Measurements from ENCODE around the gene ULBP1. TPM values are rescaled to one million over a fixed set of nuclear protein-coding genes. Genes with fewer than 3 reads are reported as not detected.
"Not testable (repeated sequence)": the region's sequence is repeated elsewhere in the genome, so short reads cannot be mapped to it uniquely, and the experiment has no call there.

ULBP1 gene
- total RNA-seq, 1 donor: 1.7 TPM

DNA sequence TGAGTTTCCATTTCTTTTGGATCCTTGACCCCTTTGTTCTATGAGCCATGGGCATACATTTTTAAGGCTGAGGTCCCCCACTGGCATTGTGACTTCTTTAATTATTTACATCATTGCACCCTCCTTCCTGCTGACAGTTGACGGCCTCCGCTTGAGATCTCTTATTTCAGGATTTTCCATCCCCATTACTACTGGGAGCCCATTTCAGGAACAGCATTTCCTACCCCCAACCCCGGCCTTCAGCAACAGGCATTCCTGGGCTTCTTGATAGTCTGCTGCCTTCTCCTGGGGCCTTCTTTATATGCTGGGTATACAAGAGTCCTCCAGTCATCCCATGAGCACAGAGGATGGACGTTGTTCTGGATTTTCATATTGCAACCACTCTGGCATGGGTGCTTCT is 3.8 kb downstream of the ULBP1 start:
- TF ChIP-seq, protein P1, sequence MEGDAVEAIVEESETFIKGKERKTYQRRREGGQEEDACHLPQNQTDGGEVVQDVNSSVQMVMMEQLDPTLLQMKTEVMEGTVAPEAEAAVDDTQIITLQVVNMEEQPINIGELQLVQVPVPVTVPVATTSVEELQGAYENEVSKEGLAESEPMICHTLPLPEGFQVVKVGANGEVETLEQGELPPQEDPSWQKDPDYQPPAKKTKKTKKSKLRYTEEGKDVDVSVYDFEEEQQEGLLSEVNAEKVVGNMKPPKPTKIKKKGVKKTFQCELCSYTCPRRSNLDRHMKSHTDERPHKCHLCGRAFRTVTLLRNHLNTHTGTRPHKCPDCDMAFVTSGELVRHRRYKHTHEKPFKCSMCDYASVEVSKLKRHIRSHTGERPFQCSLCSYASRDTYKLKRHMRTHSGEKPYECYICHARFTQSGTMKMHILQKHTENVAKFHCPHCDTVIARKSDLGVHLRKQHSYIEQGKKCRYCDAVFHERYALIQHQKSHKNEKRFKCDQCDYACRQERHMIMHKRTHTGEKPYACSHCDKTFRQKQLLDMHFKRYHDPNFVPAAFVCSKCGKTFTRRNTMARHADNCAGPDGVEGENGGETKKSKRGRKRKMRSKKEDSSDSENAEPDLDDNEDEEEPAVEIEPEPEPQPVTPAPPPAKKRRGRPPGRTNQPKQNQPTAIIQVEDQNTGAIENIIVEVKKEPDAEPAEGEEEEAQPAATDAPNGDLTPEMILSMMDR (IDR thresholded peaks at IDR 0.05; ENCODE audit: insufficient read depth, low read length): no peak
- DNase-seq (ENCODE audit: low read depth): no peak
- no peak overlapping the region for H3K4me3 ChIP-seq (ENCODE audit: low read depth, low read length)

DNA sequence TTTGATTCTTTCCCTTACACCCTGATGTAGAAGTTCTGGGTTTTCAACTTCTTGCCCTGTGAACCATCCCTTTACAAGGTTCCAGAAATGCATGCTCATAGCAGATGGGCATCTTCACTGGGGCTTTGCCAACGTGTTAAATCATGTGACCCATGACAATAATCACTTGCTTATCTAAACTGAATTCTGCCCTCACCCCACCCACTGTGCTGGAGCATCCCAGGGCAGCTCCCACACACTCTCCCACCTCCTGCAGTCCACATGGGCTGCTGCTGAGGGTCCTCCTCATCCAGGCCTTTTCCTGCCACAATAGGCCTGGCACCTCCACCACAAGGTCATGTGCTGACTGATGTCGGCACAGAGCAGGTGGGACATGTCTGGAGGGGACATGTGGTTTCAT is 4.3 kb downstream of the ULBP1 start:
- not testable (repeated sequence) for DNase-seq (ENCODE audit: low read depth)

DNA sequence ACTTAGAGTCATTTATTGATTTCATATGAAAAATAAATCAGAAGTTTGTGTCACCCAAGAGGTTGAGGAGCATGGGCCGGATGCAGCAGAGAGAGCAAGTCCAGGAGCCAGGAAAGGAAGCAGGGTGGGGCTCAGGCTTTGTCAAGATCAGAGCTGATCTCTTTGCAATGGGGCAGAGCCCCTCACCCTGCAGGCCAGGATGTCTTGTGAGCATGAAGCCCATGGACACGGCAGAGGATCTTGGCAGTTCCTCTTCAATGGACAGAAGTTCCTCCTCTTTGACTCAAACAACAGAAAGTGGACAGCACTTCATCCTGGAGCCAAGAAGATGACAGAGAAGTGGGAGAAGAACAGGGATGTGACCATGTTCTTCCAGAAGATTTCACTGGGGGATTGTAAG is 5.2 kb downstream of the ULBP1 start:
- not testable (repeated sequence) for H3K4me3 ChIP-seq (ENCODE audit: low read depth, low read length); DNase-seq (ENCODE audit: low read depth)

More for the DNA sequence above, 4.3 kb downstream of the ULBP1 start:
- H3K4me3 ChIP-seq (ENCODE audit: low read depth, low read length): not testable (repeated sequence)

DNA sequence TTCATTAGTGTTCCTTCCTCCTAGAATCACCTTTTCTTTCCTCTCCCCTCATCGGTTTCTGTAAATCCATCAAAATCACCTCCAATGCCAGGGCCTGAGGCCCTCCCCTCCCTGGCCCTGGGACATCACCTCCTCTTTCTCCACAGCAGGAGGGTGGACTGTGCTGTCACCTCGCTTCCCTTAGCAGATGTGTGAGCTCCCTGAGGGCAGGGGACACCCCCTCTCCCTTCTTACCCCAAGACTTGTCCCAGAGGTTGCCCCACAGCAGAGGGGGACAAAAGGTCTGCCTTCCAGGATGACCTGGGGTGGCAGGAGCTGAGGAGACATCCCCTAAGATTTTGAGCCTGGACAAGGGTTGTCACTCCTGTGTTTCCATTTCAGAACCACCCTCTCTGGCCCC is 5.9 kb downstream of the ULBP1 start:
- TF ChIP-seq, protein P1 (IDR thresholded peaks at IDR 0.05; ENCODE audit: insufficient read depth, low read length): no peak
- DNase-seq (ENCODE audit: low read depth): no peak
- no peak overlapping the region for H3K4me3 ChIP-seq (ENCODE audit: low read depth, low read length)

DNA sequence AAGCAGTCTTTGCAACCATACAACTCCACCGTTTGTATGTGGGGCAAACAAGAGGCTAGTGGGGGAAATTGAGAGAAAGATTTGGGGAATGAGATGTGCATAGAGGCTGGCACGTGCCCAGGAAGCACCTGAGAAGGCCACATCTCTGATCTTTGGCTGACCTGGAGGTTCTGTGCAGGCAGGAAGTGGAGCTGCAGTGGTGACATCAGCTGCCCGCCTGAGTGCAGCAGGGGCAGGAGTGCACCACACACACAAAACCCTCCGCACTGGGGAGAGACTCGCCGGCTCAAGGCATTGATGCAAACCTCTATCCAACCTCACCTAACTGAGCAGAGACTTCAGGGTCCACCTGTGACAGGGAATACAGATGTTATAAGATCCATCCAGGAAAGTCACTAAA is 10.7 kb downstream of the ULBP1 start:
- not testable (repeated sequence) for DNase-seq (ENCODE audit: low read depth)

DNA sequence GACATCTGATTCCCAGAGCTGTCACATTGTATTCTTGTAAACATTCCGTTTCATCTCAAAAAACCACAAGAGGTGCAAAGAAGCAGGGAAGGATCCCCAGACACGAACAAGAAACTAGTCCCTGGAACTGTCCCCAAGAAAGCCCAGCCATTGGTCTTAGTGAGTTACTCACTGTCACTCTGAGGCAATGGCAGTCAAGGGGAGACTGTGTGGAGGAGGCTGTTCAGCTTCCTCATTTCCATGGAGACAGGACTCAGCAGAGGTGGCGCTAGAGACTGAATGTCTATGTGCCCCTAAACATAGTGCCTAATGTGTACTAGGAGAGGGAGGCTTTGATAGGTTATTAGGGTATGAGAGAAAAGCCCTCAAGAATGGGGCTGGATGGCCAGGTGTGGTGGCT is 11.1 kb downstream of the ULBP1 start:
- TF ChIP-seq, protein P1 (IDR thresholded peaks at IDR 0.05; ENCODE audit: insufficient read depth, low read length): no peak
- no peak for DNase-seq (ENCODE audit: low read depth)
- no peak overlapping the region for H3K4me3 ChIP-seq (ENCODE audit: low read depth, low read length)

More for the DNA sequence above, 10.7 kb downstream of the ULBP1 start:
- not testable (repeated sequence) for H3K4me3 ChIP-seq (ENCODE audit: low read depth, low read length)

DNA sequence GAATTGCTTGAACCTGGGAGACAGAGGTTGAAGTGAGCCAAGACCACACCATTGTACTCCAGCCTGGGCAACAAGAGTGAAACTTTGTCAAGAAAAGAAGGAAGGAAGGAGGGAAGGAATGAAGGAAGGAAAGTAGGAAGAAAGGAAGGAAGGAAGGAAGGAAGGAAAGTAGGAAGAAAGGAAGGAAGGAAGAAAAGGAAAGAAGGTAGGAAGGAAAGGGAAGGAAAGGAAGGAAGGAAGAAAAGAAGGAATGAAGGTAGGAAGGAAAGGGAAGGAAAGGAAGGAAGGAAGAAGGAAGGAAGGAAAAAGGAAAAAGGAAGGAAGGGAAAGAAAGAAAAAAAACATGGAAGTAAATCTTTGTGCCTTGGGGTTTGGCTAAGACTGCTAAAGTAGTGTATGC is 11.7 kb downstream of the ULBP1 start:
- TF ChIP-seq, protein P1 (IDR thresholded peaks at IDR 0.05; ENCODE audit: insufficient read depth, low read length): no peak
- no peak overlapping the region for H3K4me3 ChIP-seq (ENCODE audit: low read depth, low read length)
- DNase-seq (ENCODE audit: low read depth): no peak

DNA sequence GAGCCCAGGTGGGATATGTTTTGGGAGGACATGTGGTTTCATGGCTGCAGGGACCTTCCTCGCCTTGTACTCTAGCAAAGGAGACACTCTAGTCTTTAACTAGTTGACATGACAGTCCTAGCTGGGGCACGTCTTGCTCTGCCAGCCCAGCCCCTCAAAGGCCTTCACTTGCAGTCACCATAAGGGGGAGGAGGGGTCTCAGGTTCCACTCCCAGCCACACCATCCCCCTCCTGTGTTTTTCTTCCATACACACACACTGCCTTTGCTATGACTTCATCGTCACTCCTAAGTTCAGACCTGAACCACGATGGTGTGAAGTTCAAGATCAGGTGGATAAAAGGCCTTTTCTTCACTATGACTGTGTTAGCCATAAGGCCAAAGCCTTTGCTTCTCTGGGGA is 13.5 kb downstream of the ULBP1 start:
- TF ChIP-seq, protein P1 (IDR thresholded peaks at IDR 0.05; ENCODE audit: insufficient read depth, low read length): no peak
- H3K4me3 ChIP-seq (ENCODE audit: low read depth, low read length): no peak overlapping the region
- no peak for DNase-seq (ENCODE audit: low read depth)

DNA sequence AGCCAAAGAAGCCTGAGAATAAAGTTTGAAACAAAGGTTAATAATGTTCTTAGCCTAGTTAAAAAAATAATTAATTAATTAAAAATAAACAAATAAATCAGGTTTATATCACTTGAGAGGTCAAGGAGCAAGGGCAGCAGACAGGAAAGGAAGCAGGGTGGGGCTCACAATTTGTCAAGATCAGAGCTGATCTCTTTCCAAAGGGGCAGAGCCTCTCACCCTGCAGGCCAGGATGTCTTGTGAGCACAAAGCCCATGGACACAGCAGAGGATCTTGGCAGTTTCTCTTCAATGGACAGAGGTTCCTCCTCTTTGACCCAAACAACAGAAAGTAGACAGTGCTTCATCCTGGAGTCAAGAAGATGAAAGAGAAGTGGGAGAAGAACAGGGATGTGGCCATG is 14.9 kb downstream of the ULBP1 start:
- no peak overlapping the region for H3K4me3 ChIP-seq (ENCODE audit: low read depth, low read length)
- TF ChIP-seq, protein P1 (IDR thresholded peaks at IDR 0.05; ENCODE audit: insufficient read depth, low read length): no peak
- no peak for DNase-seq (ENCODE audit: low read depth)

Measured in fibroblast of the aortic adventitia (primary cell).